Liver (tissue), 9 donors: ENCODE measurements around the gene SRP19. TPM values are rescaled to one million over a fixed set of nuclear protein-coding genes. Genes with fewer than 3 reads are reported as not detected.

Experiments used
- DNase-seq: peaks from one replicate; pipeline ENCODE4 v3.0.0-alpha.2; 2017; ENCODE audit warnings: low spot score
- H3K27ac ChIP-seq, 2 donors: one replicate each; pipeline ENCODE4 v1.7.0; 2013; ENCODE audit warnings: inconsistent platforms in 2 of 2, low read length in 2 of 2, control low read depth in 1 of 2, low read depth in 1 of 2, mild to moderate bottlenecking in 1 of 2
- H3K27me3 ChIP-seq, 4 donors: one replicate each; pipeline versions ENCODE4 v1.6.1 to v1.7.0; 2013; ENCODE audit warnings: low read length in 3 of 4, inconsistent platforms in 1 of 4, mild to moderate bottlenecking in 1 of 4, moderate library complexity in 1 of 4; ENCODE audit not compliant: control insufficient read depth in 4 of 4, insufficient read depth in 4 of 4
- H3K36me3 ChIP-seq, 4 donors: one replicate each; pipeline versions ENCODE4 v1.6.1 to v1.7.0; 2013; ENCODE audit warnings: low read length in 3 of 4, mild to moderate bottlenecking in 3 of 4, low read depth in 1 of 4, moderate library complexity in 1 of 4; ENCODE audit not compliant: control insufficient read depth in 4 of 4, insufficient read depth in 3 of 4
- H3K4me1 ChIP-seq, 4 donors: one replicate each; pipeline versions ENCODE4 v1.6.1 to v1.7.0; 2013; ENCODE audit warnings: low read length in 3 of 4, mild to moderate bottlenecking in 3 of 4, moderate library complexity in 1 of 4; ENCODE audit not compliant: control insufficient read depth in 4 of 4, insufficient read depth in 4 of 4
- H3K4me3 ChIP-seq, 3 donors: one replicate each; pipeline versions ENCODE4 v1.6.1 to v1.7.0; 2013; ENCODE audit warnings: low read length in 3 of 3, control low read depth in 1 of 3, low read depth in 1 of 3, mild to moderate bottlenecking in 1 of 3
- H3K9ac ChIP-seq, 2 donors: one replicate each; pipeline ENCODE4 v1.7.0; 2013; ENCODE audit warnings: low read length in 2 of 2, mild to moderate bottlenecking in 2 of 2, moderate library complexity in 2 of 2, control low read depth in 1 of 2, low read depth in 1 of 2
- H3K9me3 ChIP-seq, 4 donors: one replicate each; pipeline versions ENCODE4 v1.6.1 to v1.7.0; 2013; ENCODE audit warnings: low read length in 3 of 4; ENCODE audit not compliant: control insufficient read depth in 4 of 4
- EGR1 ChIP-seq, 2 donors: IDR thresholded peaks; 2 replicates each; pipeline ENCODE4 v1.6.1; 2016 to 2018; ENCODE audit warnings: antibody characterized with exemption in 2 of 2, low read depth in 2 of 2
- FOXA1 ChIP-seq: IDR thresholded peaks from 2 replicates; pipeline ENCODE4 v1.6.1; 2016; ENCODE audit warnings: antibody characterized with exemption
- FOXA2 ChIP-seq: IDR thresholded peaks from 2 replicates; pipeline ENCODE4 v1.6.1; 2016; ENCODE audit warnings: antibody characterized with exemption
- GABPA ChIP-seq, 2 donors: IDR thresholded peaks in 1 of 2; conservative IDR thresholded peaks in 1 of 2; 2 replicates each; pipeline ENCODE4 v1.6.1; 2016; ENCODE audit warnings: antibody characterized with exemption in 2 of 2, mild to moderate bottlenecking in 1 of 2, moderate library complexity in 1 of 2
- HNF4A ChIP-seq, 2 donors: conservative IDR thresholded peaks; 2 replicates each; pipeline ENCODE4 v1.6.1; 2016; ENCODE audit warnings: antibody characterized with exemption in 2 of 2, mild to moderate bottlenecking in 2 of 2
- HNF4G ChIP-seq: IDR thresholded peaks from 2 replicates; pipeline ENCODE4 v1.6.1; 2016; ENCODE audit warnings: antibody characterized with exemption
- JUND ChIP-seq, 2 donors: IDR thresholded peaks; 2 replicates each; pipeline ENCODE4 v1.6.1; 2016; ENCODE audit warnings: antibody characterized with exemption in 2 of 2
- NR2F2 ChIP-seq: IDR thresholded peaks from 2 replicates; pipeline ENCODE4 v1.6.1; 2016; ENCODE audit warnings: antibody characterized with exemption
- RAD21 ChIP-seq, 2 donors: IDR thresholded peaks; 2 replicates each; pipeline ENCODE4 v1.6.1; 2016; ENCODE audit warnings: antibody characterized with exemption in 2 of 2, mild to moderate bottlenecking in 2 of 2
- RXRA ChIP-seq, 2 donors: IDR thresholded peaks; 2 replicates each; pipeline ENCODE4 v1.6.1; 2017 to 2018; ENCODE audit warnings: antibody characterized with exemption in 2 of 2, mild to moderate bottlenecking in 1 of 2
- SP1 ChIP-seq: IDR thresholded peaks from 2 replicates; pipeline ENCODE4 v1.6.1; 2018; ENCODE audit warnings: antibody characterized with exemption, mild to moderate bottlenecking
- TAF1 ChIP-seq: conservative IDR thresholded peaks from 2 replicates; pipeline ENCODE4 v1.6.1; 2016; ENCODE audit warnings: antibody characterized with exemption, mild to moderate bottlenecking
- YY1 ChIP-seq: IDR thresholded peaks from 2 replicates; pipeline ENCODE4 v1.6.1; 2016; ENCODE audit warnings: antibody characterized with exemption, mild to moderate bottlenecking
- WGBS: extraction: QIAGEN DNeasy Blood & Tissue Kit; methylation state at CpG from one replicate; pipeline ENCODE4 v1.1.7; 2013; 5-methylcytosine and 5-hydroxymethylcytosine counted together
- polyA plus RNA-seq, 2 donors: library from polyadenylated mRNA; stranded (reverse) in 1 of 2; unstranded in 1 of 2; fragments of 200-250 nt in 1 of 2; fragments of >200 nt in 1 of 2; fragmentation: Nextera tagmentation in 1 of 2; extraction: Ambion mirVana in 1 of 2; gene quantifications; one replicate each; pipeline versions ENCODE4 v1.2.1 to v1.2.3, GENCODE V29; 2013 to 2015
- total RNA-seq, 2 donors: library from RNA; depleted of rRNA; stranded (reverse); fragments of >200 nt; gene quantifications; one replicate each; pipeline ENCODE4 v1.2.3, GENCODE V29; 2014
- TF ChIP-seq, protein P1 (sequence below): IDR thresholded peaks from 2 replicates; pipeline ENCODE4 v1.6.1; 2016; ENCODE audit warnings: antibody characterized with exemption
- TF ChIP-seq, protein P2 (sequence below): fragments of 150-350 bp; IDR thresholded peaks from 2 replicates; pipeline ENCODE4 v1.5.1; 2017; ENCODE audit warnings: improper control_type of control experiment, low read depth, low read length; ENCODE audit not compliant: missing input control
- TF ChIP-seq, protein P3 (sequence below): IDR thresholded peaks from 2 replicates; pipeline ENCODE4 v1.6.1; 2016; ENCODE audit warnings: antibody characterized with exemption
- TF ChIP-seq, protein P4 (sequence below): IDR thresholded peaks from 2 replicates; pipeline ENCODE4 v1.6.1; 2016; ENCODE audit warnings: antibody characterized with exemption, mild to moderate bottlenecking
- donor health status: healthy.
- donor health status: healthy.
- donor health status: healthy.
- donor health status: healthy.
- donor health status: healthy.

The SRP19 gene
- total and polyA plus RNA-seq, 4 donors, result 22.0 to 65.5 (median 50.8) TPM

DNA sequence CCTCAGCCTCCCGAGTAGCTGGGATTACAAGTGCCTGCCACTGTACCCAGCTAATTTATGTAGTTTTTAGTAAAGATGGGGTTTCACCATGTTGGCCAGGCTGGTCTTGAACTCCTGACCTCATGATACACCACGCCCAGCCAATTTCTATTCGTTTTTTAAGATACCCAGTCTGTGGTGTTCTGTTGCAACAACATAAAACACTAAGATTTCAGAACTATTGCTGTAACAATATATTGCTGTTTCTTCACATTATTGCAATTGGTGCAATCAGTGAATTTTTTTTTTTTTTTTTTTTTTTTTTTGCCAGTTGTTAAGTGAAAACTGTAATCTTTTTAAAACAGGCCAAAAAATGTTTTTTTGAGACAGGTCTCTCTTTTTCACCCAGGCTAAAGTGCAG is 9.9 kb downstream of the SRP19 start:
- WGBS, result 69% methylated on average over 3 of the region's 3 CpGs
- Histone ChIP-seq H3K9ac (no peak overlapping the region), H3K9me3 (no peaks in the 10 kb centered on the region), H3K4me3 (no peak overlapping the region), H3K27ac (no peak overlapping the region), H3K27me3 (no peaks in the 10 kb centered on the region), H3K4me1 (no peaks in the 10 kb centered on the region), H3K36me3 (peaks cover 2 to 44% (median 26%) of the 10 kb centered on the region in 4 donors)
- TF ChIP-seq, protein P1, sequence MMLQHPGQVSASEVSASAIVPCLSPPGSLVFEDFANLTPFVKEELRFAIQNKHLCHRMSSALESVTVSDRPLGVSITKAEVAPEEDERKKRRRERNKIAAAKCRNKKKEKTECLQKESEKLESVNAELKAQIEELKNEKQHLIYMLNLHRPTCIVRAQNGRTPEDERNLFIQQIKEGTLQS, result no peak
- TF ChIP-seq HNF4A (conservative IDR thresholded peaks at IDR 0.05) (no peak), JUND (IDR thresholded peaks at IDR 0.05) (no peak), YY1 (no peak), HNF4G (no peak), EGR1 (IDR thresholded peaks at IDR 0.05; ENCODE audit: low read depth in 2 of 2) (no peak), FOXA1 (no peak), FOXA2 (no peak), RXRA (IDR thresholded peaks at IDR 0.05) (no peak), RAD21 (IDR thresholded peaks at IDR 0.05) (no peak), TAF1 (no peak), NR2F2 (no peak), SP1 (no peak), GABPA (IDR thresholded peaks at IDR 0.05 in 1 of 2, conservative IDR thresholded peaks at IDR 0.05 in 1 of 2) (no peak)
- TF ChIP-seq, protein P2, sequence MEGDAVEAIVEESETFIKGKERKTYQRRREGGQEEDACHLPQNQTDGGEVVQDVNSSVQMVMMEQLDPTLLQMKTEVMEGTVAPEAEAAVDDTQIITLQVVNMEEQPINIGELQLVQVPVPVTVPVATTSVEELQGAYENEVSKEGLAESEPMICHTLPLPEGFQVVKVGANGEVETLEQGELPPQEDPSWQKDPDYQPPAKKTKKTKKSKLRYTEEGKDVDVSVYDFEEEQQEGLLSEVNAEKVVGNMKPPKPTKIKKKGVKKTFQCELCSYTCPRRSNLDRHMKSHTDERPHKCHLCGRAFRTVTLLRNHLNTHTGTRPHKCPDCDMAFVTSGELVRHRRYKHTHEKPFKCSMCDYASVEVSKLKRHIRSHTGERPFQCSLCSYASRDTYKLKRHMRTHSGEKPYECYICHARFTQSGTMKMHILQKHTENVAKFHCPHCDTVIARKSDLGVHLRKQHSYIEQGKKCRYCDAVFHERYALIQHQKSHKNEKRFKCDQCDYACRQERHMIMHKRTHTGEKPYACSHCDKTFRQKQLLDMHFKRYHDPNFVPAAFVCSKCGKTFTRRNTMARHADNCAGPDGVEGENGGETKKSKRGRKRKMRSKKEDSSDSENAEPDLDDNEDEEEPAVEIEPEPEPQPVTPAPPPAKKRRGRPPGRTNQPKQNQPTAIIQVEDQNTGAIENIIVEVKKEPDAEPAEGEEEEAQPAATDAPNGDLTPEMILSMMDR, result no peak
- TF ChIP-seq, protein P3, sequence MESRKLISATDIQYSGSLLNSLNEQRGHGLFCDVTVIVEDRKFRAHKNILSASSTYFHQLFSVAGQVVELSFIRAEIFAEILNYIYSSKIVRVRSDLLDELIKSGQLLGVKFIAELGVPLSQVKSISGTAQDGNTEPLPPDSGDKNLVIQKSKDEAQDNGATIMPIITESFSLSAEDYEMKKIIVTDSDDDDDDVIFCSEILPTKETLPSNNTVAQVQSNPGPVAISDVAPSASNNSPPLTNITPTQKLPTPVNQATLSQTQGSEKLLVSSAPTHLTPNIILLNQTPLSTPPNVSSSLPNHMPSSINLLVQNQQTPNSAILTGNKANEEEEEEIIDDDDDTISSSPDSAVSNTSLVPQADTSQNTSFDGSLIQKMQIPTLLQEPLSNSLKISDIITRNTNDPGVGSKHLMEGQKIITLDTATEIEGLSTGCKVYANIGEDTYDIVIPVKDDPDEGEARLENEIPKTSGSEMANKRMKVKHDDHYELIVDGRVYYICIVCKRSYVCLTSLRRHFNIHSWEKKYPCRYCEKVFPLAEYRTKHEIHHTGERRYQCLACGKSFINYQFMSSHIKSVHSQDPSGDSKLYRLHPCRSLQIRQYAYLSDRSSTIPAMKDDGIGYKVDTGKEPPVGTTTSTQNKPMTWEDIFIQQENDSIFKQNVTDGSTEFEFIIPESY, result no peak
- no peak for DNase-seq

DNA sequence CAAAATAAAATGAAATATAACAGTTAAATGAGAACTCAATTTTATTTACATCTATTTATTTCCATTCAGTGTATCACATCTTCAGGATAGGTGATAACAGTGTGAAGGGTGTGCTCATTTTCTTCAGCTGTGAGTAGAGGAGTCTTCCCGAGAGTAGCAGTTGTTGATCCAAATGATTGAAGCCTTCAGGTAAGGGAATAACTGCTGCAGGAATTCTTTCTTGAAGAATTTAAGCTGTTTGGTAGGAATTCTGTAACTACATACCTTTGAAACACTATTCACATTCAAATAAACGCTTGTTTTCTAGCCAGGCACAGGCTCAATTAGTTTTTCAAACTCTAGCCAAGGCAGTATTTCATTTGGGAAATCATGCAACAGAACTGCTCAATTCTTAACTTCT is 15.3 kb downstream of the SRP19 start:
- no peak overlapping the region for H3K4me3 ChIP-seq
- no peaks in the 10 kb centered on the region for H3K27me3 ChIP-seq
- no peak for TF ChIP-seq TAF1
- no peak for TF ChIP-seq EGR1 (IDR thresholded peaks at IDR 0.05; ENCODE audit: low read depth in 2 of 2)
- TF ChIP-seq NR2F2, result no peak
- TF ChIP-seq, protein P4, sequence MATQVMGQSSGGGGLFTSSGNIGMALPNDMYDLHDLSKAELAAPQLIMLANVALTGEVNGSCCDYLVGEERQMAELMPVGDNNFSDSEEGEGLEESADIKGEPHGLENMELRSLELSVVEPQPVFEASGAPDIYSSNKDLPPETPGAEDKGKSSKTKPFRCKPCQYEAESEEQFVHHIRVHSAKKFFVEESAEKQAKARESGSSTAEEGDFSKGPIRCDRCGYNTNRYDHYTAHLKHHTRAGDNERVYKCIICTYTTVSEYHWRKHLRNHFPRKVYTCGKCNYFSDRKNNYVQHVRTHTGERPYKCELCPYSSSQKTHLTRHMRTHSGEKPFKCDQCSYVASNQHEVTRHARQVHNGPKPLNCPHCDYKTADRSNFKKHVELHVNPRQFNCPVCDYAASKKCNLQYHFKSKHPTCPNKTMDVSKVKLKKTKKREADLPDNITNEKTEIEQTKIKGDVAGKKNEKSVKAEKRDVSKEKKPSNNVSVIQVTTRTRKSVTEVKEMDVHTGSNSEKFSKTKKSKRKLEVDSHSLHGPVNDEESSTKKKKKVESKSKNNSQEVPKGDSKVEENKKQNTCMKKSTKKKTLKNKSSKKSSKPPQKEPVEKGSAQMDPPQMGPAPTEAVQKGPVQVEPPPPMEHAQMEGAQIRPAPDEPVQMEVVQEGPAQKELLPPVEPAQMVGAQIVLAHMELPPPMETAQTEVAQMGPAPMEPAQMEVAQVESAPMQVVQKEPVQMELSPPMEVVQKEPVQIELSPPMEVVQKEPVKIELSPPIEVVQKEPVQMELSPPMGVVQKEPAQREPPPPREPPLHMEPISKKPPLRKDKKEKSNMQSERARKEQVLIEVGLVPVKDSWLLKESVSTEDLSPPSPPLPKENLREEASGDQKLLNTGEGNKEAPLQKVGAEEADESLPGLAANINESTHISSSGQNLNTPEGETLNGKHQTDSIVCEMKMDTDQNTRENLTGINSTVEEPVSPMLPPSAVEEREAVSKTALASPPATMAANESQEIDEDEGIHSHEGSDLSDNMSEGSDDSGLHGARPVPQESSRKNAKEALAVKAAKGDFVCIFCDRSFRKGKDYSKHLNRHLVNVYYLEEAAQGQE, result no peak
- TF ChIP-seq GABPA (IDR thresholded peaks at IDR 0.05 in 1 of 2, conservative IDR thresholded peaks at IDR 0.05 in 1 of 2), result no peak
- TF ChIP-seq RXRA (IDR thresholded peaks at IDR 0.05), result no peak
- TF ChIP-seq FOXA1, result no peak
- no peaks in the 10 kb centered on the region for H3K9me3 ChIP-seq
- peaks cover 2 to 39% (median 31%) of the 10 kb centered on the region in 4 donors for H3K36me3 ChIP-seq
- H3K27ac ChIP-seq, result no peak overlapping the region
- DNase-seq, result no peak
- WGBS, result 82% methylated on average over 2 of the region's 2 CpGs
- H3K4me1 ChIP-seq, result peaks cover 0 to 1% (median 0%) of the 10 kb centered on the region in 4 donors
- H3K9ac ChIP-seq, result no peak overlapping the region
